Hindlimb muscle (tissue), 1 donor: ENCODE results near the gene ATP2C2. TPM values are rescaled to one million over a fixed set of nuclear protein-coding genes. Genes with fewer than 3 reads are reported as not detected.
"Not testable (repeated sequence)": the region's sequence is repeated elsewhere in the genome, so short reads cannot be mapped to it uniquely, and the experiment has no call there.

Experiments
- DNase-seq: peaks from one replicate; pipeline ENCODE4 v3.0.0-alpha.2; 2013
- polyA plus RNA-seq: library from polyadenylated mRNA; unstranded; fragments of 120-200 nt; gene quantifications from one replicate; pipeline ENCODE4 v1.2.1, GENCODE V29; 2013; ENCODE audit not compliant: insufficient read length

The ATP2C2 gene
- polyA plus RNA-seq, 1 donor = 1.4 TPM

DNA sequence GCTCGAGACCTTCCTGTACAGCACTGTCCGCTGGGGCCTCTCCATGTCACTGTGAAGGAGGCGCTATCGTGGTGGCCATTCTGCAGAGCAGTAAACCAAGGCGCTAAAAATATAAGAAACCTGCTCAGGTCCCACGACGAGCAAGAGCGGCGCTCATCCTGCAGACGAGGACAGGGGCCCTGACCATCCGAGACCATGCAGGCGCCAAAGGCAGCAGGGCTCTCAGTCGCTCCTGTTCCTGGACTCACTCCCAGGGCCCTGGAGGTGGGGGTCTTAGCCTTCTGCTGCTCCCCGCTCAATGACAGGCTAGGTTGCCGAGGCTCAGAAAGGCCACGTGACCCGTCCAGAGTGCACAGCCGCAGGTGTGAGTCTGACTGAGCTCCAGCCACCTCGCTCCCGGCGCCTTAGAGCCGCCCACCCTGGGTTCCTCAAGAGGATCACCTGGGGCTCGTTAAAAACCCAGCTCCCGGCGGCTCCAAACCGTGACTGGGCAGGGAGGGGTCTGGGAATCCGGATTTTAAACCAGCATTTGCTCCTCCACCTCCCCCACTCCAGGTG lies 509 bp upstream of the ATP2C2 start:
- no peak for DNase-seq

DNA sequence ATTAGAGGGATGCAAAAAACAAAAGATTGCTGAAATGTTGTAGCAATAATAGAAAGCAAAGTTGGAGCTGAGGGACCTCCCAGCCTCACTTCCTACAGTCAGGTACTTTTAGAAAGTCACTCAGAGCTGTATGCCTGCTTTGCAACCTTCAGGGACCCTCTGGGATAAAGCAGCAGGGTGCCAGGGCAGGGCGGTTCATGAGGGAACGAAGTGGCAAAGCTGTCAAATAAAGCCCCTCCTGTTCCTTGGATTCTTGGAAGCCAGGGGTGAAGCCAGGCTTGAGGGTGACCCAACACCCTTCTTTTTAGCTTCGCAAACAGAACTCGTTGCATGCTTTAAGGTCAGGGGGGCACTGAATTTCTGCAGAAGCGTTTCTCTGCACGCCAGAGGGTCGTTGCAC lies 767 bp downstream of the ATP2C2 start:
- DNase-seq = no peak

DNA sequence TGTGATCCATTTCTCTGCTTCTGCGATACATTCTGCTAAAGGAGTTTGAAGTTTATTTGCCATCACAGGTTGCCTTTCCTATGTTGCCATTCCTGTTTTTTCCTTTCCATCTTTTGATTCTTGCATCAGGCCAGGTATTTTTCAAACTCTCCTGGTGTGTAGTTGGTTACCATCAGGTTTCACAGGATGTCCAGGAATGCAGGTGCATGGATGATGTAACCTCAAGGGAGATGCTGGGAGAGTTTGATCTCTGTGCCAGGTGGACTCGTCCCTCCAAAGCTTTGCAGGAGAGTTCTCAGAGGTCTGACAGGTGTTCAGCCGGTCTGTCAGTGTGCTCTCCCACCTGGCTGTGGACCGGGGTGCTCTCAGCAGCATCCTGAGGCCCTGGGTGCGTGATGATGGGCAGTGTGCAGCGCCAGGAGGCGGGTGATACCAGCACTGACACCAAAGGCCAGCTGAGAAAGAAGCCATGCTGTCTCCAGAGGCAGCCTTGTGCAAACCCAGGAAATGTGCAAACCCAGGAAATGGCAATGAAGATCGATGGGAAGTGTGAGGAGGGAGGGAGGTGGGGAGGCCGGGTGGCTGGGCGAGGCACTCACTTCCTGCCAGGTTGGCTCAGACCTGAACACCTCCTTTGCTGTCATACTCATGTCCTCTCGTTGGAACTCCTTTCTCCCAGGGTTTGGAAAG lies 1.7 kb downstream of the ATP2C2 start:
- no peak for DNase-seq

DNA sequence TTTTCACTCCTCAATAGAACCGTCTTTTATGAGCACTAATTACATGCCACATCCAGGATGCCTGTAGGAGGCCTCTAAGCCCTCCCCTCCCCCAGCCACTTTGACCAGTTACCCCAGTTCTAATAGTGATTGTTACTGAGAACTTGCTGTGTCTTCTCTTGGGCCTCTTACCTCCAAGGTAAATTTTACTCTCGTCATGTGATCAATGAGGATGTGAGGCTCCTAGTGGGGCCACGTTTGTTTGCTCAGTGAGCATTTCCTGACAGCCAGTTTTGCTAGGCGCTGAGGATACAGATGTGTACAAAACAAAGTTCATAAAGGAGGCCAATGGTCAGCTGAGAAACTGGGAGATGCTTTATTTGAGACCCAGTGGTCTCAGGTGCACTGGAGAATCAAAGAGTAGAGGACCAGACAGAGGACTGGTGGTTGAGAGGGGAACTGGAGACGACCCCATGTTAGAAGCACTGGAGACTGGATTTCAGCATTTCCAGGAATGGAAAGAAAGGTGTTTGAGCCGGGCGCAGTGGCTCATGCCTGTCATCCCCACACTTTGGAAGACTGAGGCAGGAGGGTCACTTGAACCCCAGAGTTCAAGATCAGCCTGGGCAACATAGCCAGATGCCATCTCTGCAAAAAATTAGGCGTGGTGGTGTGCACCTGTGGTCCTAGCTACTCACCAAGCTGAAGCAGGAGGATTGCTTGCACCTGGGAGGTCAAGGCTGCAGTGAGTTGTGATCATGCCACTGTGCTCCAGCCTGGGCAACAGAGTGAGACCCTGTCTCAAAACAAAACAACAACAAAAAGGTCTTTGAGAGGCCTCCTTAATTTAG lies 2.6 kb downstream of the ATP2C2 start:
- DNase-seq = no peak

DNA sequence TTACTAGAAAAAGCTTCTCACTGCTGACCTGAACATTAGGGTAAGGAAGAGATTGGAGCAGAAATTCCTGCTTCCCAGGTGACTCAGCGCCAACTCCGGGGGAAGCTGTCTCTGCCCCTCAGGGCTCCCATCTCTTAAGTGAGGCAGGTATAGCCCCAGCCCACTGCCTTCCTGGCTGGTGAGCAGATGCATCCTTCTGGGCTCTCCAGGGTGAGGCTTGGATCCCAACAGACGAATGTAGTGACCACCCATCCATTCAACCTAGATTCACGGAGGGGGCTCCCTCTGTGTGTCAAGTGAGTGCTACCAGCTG lies 3.2 kb downstream of the ATP2C2 start:
- DNase-seq = no peak

DNA sequence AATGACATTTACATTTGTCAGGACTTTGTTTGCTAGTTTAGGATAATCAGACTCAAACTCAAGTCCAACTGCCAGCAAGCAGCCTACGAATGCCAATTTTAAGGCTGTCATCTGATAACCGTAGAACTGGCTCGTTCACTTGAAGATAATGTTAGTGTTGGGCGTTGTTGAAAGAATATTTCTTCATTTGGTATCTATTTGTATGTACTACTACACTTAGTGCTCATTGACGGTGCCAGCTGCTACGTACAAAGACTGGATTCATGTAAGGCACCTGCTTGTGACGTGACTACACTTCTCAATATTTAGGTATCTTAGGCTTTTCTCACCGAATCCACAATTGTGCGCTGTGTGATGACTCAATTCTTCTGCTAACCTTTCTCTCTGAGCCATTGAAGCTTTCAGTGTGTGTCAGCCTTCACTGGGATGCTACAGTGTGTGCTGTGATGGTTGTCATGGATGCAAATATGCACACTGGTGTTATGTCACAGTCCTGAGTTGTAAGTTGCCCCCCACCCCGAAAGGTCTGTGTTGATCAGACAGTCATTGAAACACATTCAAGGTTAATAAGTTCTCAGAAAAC lies 5.7 kb downstream of the ATP2C2 start:
- DNase-seq = no peak

DNA sequence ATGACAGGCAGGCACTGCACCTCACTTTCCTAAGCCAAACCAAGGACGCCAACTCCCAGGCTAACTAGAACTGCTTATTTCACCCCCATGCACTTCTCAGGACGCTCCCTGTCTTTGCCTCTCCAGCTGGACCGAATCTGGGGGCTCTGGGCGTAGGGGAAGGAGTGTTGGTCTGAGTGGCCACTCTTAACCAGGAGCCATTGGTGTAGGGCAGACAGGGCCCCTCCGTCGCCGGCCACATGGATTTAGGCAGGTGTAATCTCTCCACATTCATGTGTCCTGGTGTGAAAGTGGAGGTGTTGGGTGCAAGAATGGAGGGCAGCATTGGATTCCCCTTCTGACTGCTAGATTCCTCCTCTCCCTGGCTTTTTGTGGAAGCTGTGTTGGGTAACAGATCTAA lies 9.8 kb downstream of the ATP2C2 start:
- no peak for DNase-seq

DNA sequence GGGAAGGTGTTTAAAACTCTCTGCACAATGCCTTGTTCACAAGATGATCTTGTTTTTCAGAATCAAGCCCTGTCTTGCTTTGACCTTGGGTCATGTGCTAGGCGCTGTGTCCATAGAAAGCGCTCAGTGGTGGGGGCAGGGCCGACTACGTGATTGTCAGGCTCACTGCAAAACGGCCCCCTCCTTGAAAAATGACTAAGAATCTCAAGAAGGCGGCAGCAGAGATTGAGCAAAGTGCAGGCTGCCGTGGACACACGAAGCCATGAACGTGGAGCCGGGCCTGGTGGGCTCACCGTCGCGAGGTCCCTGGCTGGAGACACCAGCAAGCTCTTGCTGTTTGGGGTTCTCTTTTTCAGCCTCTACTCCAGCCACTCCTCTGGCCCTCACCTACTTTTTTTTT lies 10.2 kb downstream of the ATP2C2 start:
- no peak for DNase-seq

DNA sequence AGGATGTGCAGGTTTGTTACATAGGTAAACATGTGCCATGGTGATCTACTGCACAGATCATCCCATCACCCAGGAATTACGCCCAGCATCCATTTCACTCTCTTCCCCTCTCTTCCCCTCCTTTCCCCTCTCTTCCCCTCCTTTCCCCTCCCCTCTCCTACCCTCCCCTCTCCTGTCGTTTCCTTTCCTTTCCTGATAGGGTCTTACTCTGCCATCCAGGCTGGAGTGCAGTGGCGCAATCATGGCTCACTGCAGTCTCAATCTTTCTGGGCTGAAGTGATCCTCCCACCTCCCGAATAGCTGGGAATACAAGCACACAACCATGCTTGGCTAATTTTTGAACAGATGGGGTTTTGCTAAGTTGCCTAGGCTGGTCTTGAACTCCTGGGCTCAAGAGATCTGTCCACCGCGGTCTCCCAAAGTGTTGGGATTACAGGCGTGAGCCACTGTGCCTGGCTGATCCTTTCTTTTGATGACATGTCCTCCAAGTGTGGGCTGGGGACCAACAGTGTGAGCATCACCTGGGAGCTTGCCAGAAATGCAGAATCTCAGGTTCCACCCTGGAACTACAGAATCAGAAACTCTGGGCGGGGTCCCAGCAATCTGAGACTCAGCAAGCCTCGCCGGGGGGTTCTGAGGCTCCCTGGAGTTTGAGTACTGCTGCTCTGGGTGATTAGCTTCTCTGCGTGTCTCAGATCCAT lies 10.8 kb downstream of the ATP2C2 start:
- DNase-seq = no peak

DNA sequence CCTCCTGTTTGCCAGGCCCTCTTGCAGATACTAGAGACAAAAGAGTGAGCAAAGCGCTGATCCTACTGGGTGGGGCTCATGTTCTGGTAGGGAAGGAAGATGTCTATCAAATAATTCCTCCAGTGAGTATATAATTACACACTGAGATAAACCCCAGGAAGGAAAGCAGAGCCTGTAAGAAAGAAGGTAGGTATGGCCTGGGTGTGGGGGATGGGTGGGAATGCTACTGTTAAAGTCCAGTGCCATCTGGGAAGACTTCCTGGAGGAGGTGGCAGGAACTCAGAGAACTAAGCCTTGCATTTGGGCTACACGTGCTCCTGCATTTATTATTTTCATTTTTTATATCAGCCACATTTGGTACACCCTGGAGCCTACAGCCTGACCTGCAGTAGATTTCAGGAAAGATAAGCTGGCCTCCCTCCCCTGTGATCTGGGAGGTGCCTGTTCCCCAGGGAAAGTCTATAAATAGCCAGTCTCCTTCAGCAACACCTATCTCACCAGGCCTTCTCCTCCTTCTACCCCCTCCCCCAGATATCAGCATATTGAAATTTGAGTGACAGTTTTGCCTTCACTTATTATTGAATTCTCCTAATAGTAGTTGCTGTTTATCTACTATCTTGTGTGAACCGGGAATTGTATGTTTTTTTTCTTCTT lies 11.5 kb downstream of the ATP2C2 start:
- no peak for DNase-seq

DNA sequence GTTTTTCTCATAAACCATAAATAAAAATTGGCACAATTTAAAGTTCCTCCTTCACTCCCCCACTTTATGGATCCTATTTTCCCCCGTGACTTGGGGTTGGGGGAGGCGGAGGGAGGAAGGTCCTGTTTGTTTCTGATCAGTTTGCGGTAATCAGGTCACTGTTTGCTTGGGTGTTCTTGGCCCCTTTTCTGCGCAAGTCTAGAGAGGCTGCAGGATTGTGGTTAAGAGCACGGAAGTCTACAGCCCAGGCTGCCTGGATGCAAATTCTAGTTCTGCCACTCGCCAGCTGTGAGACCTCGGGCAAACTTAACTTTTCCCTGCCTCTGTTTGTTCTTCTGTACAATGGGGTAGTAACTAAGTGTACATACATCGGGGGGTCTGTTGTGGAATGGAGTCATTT lies 12.1 kb downstream of the ATP2C2 start:
- DNase-seq = no peak

DNA sequence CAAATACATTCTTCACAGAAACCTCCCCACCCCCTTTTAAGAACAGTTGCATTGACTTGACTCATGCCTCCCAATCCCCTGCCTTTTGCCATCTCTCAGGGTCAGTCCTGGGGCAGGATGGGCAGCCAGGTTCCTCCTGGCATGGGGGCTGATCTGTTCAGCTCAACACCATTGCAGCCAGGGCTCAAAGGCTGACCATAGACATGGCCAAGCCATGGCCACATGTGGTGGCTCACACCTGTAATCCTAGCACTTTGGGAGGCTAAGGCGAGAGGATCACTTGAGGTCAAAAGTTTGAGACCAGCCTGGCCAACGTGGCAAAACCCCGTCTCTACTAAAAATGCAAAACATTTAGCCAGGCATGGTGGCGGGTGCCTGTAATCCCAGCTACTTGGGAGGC lies 14.1 kb downstream of the ATP2C2 start:
- no peak for DNase-seq

DNA sequence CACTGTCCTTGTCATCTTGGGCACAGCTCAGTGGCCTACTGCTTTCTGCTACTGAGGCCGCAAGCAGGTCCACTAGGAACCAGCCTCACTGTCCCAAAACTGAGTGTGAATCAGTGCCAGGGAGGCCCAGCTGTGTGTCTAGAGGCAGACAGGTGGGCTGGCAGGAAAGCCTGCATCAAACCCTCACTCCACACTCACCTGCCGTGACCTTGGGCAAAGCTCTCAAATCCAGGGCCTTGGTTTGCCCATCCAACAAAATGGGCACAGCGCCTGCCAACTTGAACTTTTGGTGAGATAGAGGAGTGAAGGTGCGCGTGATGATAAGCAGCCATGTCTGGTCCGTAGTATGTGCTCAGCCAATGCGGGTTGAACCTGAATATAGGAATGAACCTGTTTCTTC lies 14.8 kb downstream of the ATP2C2 start:
- no peak for DNase-seq

DNA sequence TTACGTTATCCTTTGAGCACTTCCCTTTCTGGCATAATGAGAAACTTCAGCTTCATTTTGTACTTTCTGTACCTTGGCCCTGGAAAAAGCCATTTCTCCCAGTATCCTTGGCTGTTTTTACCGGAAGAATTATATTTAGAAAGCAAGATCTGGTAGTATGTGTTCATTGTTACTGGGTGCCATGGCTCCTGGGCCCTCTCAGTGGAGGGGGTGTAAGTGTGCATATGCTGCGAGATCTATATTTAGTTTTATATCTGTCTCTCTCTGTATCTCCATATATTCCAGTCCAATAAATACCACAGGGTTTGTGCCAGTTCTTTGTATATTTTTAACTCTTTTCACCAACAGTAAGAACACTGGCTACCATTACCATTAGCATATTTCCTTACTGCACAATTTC lies 17.7 kb downstream of the ATP2C2 start:
- no peak for DNase-seq

DNA sequence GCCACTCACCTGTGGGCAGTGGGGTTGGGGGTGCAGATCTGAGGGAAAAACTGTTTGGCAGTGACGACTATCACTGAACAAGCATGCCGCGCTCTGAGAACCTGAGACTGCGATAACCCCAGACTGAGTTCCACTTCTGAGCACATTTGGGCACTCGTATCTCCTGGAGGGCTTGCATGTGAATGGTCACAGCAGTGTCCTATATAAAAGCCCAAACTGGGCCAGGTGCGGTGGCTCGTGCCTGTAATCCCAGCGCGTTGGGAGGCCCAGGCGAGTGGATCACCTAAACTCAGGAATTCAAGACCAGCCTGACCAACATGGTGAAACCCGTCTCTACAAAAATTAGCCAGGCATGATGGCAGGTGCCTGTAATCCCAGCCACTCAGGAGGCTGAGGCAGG lies 18.7 kb downstream of the ATP2C2 start:
- no peak for DNase-seq

DNA sequence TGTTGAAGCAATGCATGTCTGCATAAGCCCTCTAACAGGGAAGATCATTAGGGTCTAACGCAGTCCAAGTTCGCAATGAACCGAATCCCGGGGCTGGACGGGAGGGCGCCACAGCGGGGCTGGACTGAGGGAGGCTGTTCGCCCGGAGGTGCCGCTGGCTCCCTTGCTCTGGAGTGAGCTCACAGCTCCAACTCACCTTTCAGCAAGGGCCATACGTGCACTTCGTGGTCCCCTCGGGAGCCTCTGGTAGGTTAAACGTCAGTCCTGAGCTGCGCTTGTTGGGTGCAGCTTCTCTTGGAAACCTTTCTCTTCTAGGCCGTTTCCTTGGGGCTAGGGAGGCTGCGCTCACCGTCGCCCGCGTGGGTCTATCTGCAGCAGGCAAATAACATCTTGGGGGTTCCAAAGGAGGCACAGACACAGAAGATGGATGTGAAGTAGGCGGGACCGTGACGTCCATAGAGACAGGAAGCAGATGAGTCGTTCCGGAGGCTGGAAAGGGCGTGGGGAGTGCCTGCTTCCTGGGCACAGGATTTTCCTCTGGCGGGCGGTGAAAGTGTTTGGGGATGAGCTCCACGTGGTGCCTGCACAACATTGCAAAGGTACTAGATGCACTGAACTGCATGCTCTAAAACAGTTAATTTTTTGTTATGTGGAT lies 21.9 kb downstream of the ATP2C2 start:
- no peak for DNase-seq

DNA sequence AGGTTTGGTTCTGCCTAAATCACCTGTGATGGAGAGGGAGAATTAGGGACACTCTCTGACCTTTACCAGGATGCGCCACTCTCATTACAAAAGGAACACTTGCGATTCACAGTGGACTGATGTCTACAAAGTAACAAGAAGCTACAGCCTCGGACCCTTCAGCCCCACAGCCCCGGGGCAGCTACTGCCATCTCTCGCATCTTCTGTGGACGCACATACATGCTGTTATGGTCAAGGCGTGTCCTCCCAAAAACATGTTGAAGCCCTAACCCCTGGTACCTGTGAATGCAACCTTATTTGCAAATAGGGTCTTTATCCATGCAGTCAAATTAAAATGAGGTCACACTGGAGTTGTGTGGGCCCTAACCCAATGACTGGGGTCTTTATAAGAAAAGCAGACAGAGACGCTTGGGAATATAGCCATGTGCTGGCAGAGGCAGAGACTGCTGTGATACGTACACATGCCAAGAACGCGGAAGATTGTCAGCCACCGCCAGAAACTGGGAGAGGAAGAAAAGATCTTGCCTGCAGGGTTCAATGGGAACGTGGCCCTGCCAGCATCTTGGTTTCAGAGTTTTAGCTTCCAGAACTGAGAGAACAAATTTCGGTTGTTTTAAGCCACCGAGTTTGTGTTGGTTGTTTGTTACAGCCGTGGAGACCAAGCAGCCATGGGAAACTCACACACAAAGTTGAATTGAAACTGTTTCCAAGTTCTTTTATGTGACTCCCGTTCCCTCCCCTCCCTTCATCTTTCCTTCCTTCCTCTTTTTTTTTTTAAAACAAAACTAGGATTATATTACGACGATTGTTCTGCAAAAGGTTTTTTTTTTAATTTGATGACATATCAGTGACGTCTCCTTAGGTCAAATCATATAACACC lies 23.1 kb downstream of the ATP2C2 start:
- peak; percentile 25 for DNase-seq

DNA sequence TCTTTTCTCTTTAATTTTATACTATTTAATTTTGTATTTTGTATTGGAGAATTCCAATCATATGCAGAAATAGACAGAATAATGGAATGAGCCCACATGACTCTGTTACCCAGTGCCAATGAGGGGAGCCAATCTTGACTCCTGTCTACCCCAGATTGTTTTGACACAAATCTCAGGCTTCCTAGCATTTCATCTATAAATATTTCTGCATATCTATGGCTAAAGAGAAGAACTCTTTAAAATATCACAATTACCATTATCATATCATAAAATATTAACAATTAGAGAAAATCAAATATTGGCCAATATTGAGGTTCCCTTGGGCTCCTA lies 23.7 kb downstream of the ATP2C2 start:
- no peak for DNase-seq

DNA sequence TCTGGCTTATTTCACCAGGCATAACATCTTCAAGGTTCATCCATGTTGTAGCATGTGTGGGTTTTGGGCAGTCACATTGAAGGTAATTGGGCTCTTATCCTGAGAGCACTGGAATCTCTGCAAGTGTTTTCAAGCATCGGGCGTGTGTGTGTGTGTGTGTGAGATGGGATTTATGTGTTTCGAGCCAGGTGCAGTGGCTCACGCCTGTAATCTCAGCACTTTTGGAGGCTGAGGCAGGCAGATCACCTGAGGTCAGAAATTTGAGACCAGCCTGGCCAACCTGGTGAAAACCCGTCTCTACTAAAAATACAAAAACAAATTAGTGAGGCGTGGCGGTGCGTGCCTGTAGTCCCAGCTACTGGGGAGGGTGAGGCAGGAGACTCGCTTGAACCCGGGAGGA lies 27.7 kb downstream of the ATP2C2 start:
- not testable (repeated sequence) for DNase-seq

DNA sequence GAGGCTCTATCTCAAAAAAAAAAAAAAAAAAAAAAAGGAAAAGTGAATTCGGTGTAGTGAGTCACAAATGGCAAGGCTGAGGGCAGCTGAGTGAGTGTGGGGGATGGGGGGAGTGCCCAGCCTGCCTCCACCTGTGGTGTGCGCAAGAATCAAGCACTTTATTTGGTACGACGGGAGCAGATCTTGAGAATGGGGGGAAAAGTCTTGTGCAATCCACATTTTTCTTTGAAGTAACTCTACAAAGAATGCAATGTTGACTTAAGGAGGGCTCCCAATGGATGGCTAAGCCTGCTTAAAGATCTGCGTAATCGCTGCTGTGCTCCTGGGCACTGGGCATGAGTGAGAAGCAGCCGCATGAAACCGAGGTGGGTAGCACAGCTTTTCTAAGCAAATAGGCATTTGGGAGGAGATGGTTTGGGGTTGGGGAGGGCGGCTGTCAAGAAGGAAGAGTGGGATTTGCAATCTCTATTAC lies 28.2 kb downstream of the ATP2C2 start:
- DNase-seq = no peak

DNA sequence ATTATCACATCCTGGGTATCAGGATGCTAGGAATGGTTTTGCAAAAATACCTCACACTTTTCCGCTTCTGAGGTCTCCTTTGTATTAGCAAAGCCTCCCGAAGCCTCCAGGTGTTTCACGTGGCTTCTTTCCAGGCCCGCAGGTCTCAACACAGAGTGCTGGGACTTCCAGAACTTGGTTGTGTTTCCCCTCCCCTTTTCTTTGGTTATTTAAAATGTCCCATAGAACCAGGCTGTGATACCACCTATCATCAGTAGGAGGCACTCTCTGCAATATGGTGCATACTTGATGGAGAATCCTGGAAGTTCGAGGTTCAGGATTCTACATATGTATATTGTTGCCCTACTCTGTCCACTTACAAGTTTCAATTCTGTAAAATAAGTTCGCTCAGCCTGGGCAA lies 28.8 kb downstream of the ATP2C2 start:
- no peak for DNase-seq
